ENCODE data around the gene TTBK2.

The TTBK2 gene

DNA sequence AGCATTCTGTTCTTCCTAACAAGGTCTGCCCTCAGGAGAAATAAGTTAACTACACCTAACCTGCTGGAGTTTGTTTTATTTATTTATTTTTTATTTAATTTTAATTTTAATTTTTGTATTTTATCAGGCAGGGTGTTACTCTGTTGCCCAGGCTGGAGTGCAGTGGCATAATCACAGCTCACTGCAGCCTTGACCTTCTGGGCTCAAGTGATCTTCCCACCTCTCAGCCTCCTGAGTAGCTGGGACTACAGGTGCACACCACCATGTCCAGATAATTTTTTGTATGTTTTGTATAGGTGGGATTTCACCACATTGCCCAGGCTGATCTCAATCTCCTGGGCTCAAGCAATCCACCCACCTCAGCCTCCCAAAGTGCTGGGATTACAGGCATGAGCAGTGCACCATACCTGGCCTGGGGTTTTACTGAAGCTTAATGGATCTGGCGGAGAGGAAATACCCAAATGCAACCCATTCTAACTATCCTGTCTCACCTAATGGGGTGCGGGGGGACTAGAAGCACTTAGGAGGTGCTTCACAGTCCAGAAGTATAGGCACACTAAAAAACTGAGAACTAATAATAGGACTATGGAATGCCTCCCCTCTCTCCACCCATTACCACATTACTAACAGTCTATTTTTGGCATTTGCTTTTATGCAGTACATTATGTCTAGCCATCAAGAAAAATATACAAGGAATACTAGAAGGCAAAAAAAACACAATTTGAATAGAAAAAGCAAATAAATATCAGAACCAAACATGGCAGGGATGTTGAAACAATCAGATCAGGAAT, 61.4 kb downstream of the TTBK2 start:
- Histone ChIP-seq H3K9me3 (ENCODE audit: control insufficient read depth in 2 of 2, low read length in 2 of 2) (no peaks in the 10 kb centered on the region), H3K9ac (ENCODE audit: low read length in 2 of 2) (no peak overlapping the region), H3K36me3 (ENCODE audit: control insufficient read depth in 2 of 2, insufficient read depth in 2 of 2, low read length in 2 of 2) (no peaks in the 10 kb centered on the region), H3K27ac (ENCODE audit: low read length) (no peak overlapping the region), H3K27me3 (ENCODE audit: control insufficient read depth in 1 of 2, insufficient read depth in 2 of 2, low read length in 2 of 2) (no peaks in the 10 kb centered on the region), H3K4me3 (ENCODE audit: low read length in 2 of 2) (no peak overlapping the region), H3K4me1 (ENCODE audit: control insufficient read depth, insufficient read depth, low read length) (no peaks in the 10 kb centered on the region)

DNA sequence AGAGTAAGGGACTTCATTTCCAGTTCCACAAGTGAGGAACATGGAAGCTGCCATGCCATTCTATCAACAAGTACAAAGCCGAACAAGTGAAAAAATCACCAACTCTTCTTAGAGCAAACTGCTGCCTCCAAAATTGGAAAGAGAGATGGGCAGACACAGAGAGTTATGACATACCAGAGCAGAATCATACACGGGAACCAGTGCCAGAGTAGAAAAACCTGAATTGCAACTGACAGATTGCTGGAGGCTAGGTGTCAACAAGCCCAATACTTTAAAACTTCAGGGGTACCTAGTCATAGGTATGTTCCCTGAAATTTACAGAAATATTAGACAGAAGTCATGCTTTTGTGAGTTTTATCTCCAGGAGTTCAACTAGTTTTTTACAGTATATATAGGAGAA, 62.0 kb downstream of the TTBK2 start:
- H3K9ac ChIP-seq (ENCODE audit: low read length in 2 of 2), result no peak overlapping the region
- no peaks in the 10 kb centered on the region for H3K36me3 ChIP-seq (ENCODE audit: control insufficient read depth in 2 of 2, insufficient read depth in 2 of 2, low read length in 2 of 2)
- no peaks in the 10 kb centered on the region for H3K9me3 ChIP-seq (ENCODE audit: control insufficient read depth in 2 of 2, low read length in 2 of 2)
- no peaks in the 10 kb centered on the region for H3K4me1 ChIP-seq (ENCODE audit: control insufficient read depth, insufficient read depth, low read length)
- no peaks in the 10 kb centered on the region for H3K27me3 ChIP-seq (ENCODE audit: control insufficient read depth in 1 of 2, insufficient read depth in 2 of 2, low read length in 2 of 2)
- no peak overlapping the region for H3K4me3 ChIP-seq (ENCODE audit: low read length in 2 of 2)
- H3K27ac ChIP-seq (ENCODE audit: low read length), result no peak overlapping the region

DNA sequence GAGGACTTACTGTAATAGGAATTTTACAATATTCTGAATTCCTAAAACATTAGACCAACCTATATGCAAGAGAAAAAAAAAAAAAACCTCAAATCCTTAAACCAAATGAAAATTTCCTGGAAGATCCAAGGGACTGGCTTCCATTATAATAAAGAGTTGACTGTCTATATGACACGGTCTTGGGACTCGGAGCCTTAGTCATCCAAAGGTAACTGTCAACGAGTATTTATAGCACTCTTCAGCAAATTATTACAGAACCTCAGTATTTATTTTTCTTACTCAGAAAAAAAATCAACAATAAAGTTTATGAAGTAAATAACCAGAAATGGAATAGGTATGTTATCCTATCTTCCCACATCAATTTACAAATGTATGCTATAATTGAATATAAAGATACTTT, 66.0 kb downstream of the TTBK2 start:
- peaks cover 4 to 5% of the 10 kb centered on the region in 2 donors for H3K36me3 ChIP-seq (ENCODE audit: control insufficient read depth in 2 of 2, insufficient read depth in 2 of 2, low read length in 2 of 2)
- no peak overlapping the region for H3K27ac ChIP-seq (ENCODE audit: low read length)
- H3K4me1 ChIP-seq (ENCODE audit: control insufficient read depth, insufficient read depth, low read length), result no peaks in the 10 kb centered on the region
- no peak overlapping the region for H3K4me3 ChIP-seq (ENCODE audit: low read length in 2 of 2)
- H3K9ac ChIP-seq (ENCODE audit: low read length in 2 of 2), result no peak overlapping the region
- H3K9me3 ChIP-seq (ENCODE audit: control insufficient read depth in 2 of 2, low read length in 2 of 2), result no peaks in the 10 kb centered on the region
- H3K27me3 ChIP-seq (ENCODE audit: control insufficient read depth in 1 of 2, insufficient read depth in 2 of 2, low read length in 2 of 2), result no peaks in the 10 kb centered on the region

- Histone ChIP-seq H3K4me1 (ENCODE audit: control insufficient read depth, insufficient read depth, low read length) (no peaks in the 10 kb centered on the region), H3K27ac (ENCODE audit: low read length) (no peak overlapping the region), H3K36me3 (ENCODE audit: control insufficient read depth in 2 of 2, insufficient read depth in 2 of 2, low read length in 2 of 2) (peaks cover 4 to 5% of the 10 kb centered on the region in 2 donors), H3K9ac (ENCODE audit: low read length in 2 of 2) (no peak overlapping the region), H3K27me3 (ENCODE audit: control insufficient read depth in 1 of 2, insufficient read depth in 2 of 2, low read length in 2 of 2) (no peaks in the 10 kb centered on the region), H3K9me3 (ENCODE audit: control insufficient read depth in 2 of 2, low read length in 2 of 2) (no peaks in the 10 kb centered on the region), H3K4me3 (ENCODE audit: low read length in 2 of 2) (no peak overlapping the region)
Measured at GRCh38 chr15:42849836-42850235, 70.7 kb downstream of the TTBK2 start.

DNA sequence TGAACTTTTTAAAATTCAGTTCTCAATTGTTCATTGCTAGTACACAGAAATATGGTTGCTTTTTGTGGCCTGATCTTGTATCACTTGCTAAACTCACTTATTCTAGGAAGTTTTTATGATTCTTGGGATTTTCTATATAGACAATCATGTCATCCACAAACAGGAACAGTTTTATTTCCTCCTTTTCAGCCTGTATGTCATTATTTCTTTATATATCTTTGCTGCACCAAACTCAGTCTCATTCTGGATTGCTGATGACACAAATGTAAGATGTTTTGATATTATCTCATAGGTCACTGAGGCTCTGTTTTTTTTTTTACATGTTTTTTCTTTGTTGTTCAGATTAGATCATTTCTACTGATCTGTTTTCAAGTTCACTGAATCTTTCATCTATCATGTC, 71.7 kb downstream of the TTBK2 start:
- Histone ChIP-seq H3K36me3 (ENCODE audit: control insufficient read depth in 2 of 2, insufficient read depth in 2 of 2, low read length in 2 of 2) (peaks cover 5 to 6% of the 10 kb centered on the region in 2 donors), H3K27ac (ENCODE audit: low read length) (no peak overlapping the region), H3K4me3 (ENCODE audit: low read length in 2 of 2) (no peak overlapping the region), H3K4me1 (ENCODE audit: control insufficient read depth, insufficient read depth, low read length) (no peaks in the 10 kb centered on the region), H3K9ac (ENCODE audit: low read length in 2 of 2) (no peak overlapping the region), H3K27me3 (ENCODE audit: control insufficient read depth in 1 of 2, insufficient read depth in 2 of 2, low read length in 2 of 2) (no peaks in the 10 kb centered on the region), H3K9me3 (ENCODE audit: control insufficient read depth in 2 of 2, low read length in 2 of 2) (no peaks in the 10 kb centered on the region)

GRCh38 chr15:42846647-42847046, 73.9 kb downstream of the TTBK2 start:
- Histone ChIP-seq H3K9ac (ENCODE audit: low read length in 2 of 2) (no peak overlapping the region), H3K27ac (ENCODE audit: low read length) (no peak overlapping the region), H3K36me3 (ENCODE audit: control insufficient read depth in 2 of 2, insufficient read depth in 2 of 2, low read length in 2 of 2) (peaks cover 5 to 6% of the 10 kb centered on the region in 2 donors), H3K4me3 (ENCODE audit: low read length in 2 of 2) (no peak overlapping the region), H3K9me3 (ENCODE audit: control insufficient read depth in 2 of 2, low read length in 2 of 2) (no peaks in the 10 kb centered on the region), H3K4me1 (ENCODE audit: control insufficient read depth, insufficient read depth, low read length) (no peaks in the 10 kb centered on the region), H3K27me3 (ENCODE audit: control insufficient read depth in 1 of 2, insufficient read depth in 2 of 2, low read length in 2 of 2) (no peaks in the 10 kb centered on the region)

- Histone ChIP-seq H3K9me3 (ENCODE audit: control insufficient read depth in 2 of 2, low read length in 2 of 2) (no peaks in the 10 kb centered on the region), H3K4me3 (ENCODE audit: low read length in 2 of 2) (no peak overlapping the region), H3K27ac (ENCODE audit: low read length) (no peak overlapping the region), H3K27me3 (ENCODE audit: control insufficient read depth in 1 of 2, insufficient read depth in 2 of 2, low read length in 2 of 2) (no peaks in the 10 kb centered on the region), H3K36me3 (ENCODE audit: control insufficient read depth in 2 of 2, insufficient read depth in 2 of 2, low read length in 2 of 2) (peaks cover 5% of the 10 kb centered on the region in 2 donors), H3K4me1 (ENCODE audit: control insufficient read depth, insufficient read depth, low read length) (no peaks in the 10 kb centered on the region), H3K9ac (ENCODE audit: low read length in 2 of 2) (no peak overlapping the region)
Measured at GRCh38 chr15:42845581-42845980, 75.0 kb downstream of the TTBK2 start.

GRCh38 chr15:42843699-42844098, 76.9 kb downstream of the TTBK2 start:
- H3K9ac ChIP-seq (ENCODE audit: low read length in 2 of 2), result no peak overlapping the region
- no peaks in the 10 kb centered on the region for H3K4me1 ChIP-seq (ENCODE audit: control insufficient read depth, insufficient read depth, low read length)
- H3K36me3 ChIP-seq (ENCODE audit: control insufficient read depth in 2 of 2, insufficient read depth in 2 of 2, low read length in 2 of 2), result peaks cover 4 to 5% of the 10 kb centered on the region in 2 donors
- H3K9me3 ChIP-seq (ENCODE audit: control insufficient read depth in 2 of 2, low read length in 2 of 2), result no peaks in the 10 kb centered on the region
- H3K27me3 ChIP-seq (ENCODE audit: control insufficient read depth in 1 of 2, insufficient read depth in 2 of 2, low read length in 2 of 2), result no peaks in the 10 kb centered on the region
- no peak overlapping the region for H3K4me3 ChIP-seq (ENCODE audit: low read length in 2 of 2)
- no peak overlapping the region for H3K27ac ChIP-seq (ENCODE audit: low read length)

DNA sequence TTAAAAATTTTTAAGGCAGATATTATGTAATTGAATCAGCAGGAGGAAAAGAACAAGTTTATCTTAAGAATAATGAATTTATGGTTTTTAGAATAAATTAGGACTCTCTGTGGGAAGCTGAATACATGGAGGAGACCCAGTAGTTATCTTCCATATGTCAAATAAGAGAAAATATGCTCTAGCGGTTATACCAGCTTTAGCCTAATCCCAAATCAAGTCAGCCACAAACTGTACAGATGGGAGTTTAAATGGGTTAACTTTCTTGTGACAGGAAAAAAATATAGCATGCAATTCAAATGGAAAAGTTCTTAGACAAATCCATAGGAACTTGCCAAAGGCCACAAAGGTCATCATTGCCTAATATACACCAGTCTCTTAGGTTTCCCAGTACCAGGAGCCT, 84.3 kb downstream of the TTBK2 start:
- no peaks in the 10 kb centered on the region for H3K27me3 ChIP-seq (ENCODE audit: control insufficient read depth in 1 of 2, insufficient read depth in 2 of 2, low read length in 2 of 2)
- peaks cover 5 to 8% of the 10 kb centered on the region in 2 donors for H3K36me3 ChIP-seq (ENCODE audit: control insufficient read depth in 2 of 2, insufficient read depth in 2 of 2, low read length in 2 of 2)
- H3K27ac ChIP-seq (ENCODE audit: low read length), result no peak overlapping the region
- H3K4me3 ChIP-seq (ENCODE audit: low read length in 2 of 2), result no peak overlapping the region
- no peaks in the 10 kb centered on the region for H3K4me1 ChIP-seq (ENCODE audit: control insufficient read depth, insufficient read depth, low read length)
- H3K9me3 ChIP-seq (ENCODE audit: control insufficient read depth in 2 of 2, low read length in 2 of 2), result no peaks in the 10 kb centered on the region
- no peak overlapping the region for H3K9ac ChIP-seq (ENCODE audit: low read length in 2 of 2)

DNA sequence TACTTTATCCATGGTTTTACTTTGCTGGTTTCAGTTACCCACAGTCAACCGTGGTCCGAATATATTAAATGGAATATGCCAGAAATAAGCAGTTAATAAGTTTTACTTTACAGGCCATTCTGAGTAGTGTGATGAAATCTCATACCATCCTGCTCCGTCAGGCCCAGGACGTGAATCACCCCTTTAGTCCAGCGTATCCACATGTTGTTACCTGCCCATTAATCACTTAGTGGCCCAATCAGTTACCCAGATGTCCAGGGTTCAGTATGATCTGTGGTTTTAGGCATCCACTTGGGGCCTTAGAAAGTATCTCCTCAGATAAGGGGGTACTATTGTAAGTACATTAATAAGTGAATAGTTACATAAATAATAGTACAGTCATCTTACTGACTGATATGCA, 88.0 kb downstream of the TTBK2 start:
- H3K9me3 ChIP-seq (ENCODE audit: control insufficient read depth in 2 of 2, low read length in 2 of 2), result no peaks in the 10 kb centered on the region
- H3K36me3 ChIP-seq (ENCODE audit: control insufficient read depth in 2 of 2, insufficient read depth in 2 of 2, low read length in 2 of 2), result peaks cover 2 to 3% of the 10 kb centered on the region in 2 donors
- no peaks in the 10 kb centered on the region for H3K4me1 ChIP-seq (ENCODE audit: control insufficient read depth, insufficient read depth, low read length)
- H3K4me3 ChIP-seq (ENCODE audit: low read length in 2 of 2), result no peak overlapping the region
- no peak overlapping the region for H3K27ac ChIP-seq (ENCODE audit: low read length)
- H3K9ac ChIP-seq (ENCODE audit: low read length in 2 of 2), result no peak overlapping the region
- no peaks in the 10 kb centered on the region for H3K27me3 ChIP-seq (ENCODE audit: control insufficient read depth in 1 of 2, insufficient read depth in 2 of 2, low read length in 2 of 2)

- no peak overlapping the region for H3K4me3 ChIP-seq (ENCODE audit: low read length in 2 of 2)
- peaks cover 3 to 13% of the 10 kb centered on the region in 2 donors for H3K36me3 ChIP-seq (ENCODE audit: control insufficient read depth in 2 of 2, insufficient read depth in 2 of 2, low read length in 2 of 2)
- no peak overlapping the region for H3K27ac ChIP-seq (ENCODE audit: low read length)
- H3K4me1 ChIP-seq (ENCODE audit: control insufficient read depth, insufficient read depth, low read length), result no peaks in the 10 kb centered on the region
- no peaks in the 10 kb centered on the region for H3K27me3 ChIP-seq (ENCODE audit: control insufficient read depth in 1 of 2, insufficient read depth in 2 of 2, low read length in 2 of 2)
- H3K9ac ChIP-seq (ENCODE audit: low read length in 2 of 2), result no peak overlapping the region
- no peaks in the 10 kb centered on the region for H3K9me3 ChIP-seq (ENCODE audit: control insufficient read depth in 2 of 2, low read length in 2 of 2)
Measured at GRCh38 chr15:42826251-42826890, 94.2 kb downstream of the TTBK2 start.
